Neural cell (in vitro differentiated cells): ENCODE results near the gene KNTC1. TPM values are rescaled to one million over a fixed set of nuclear protein-coding genes. Genes with fewer than 3 reads are reported as not detected.

Source experiments
- H2AFZ ChIP-seq: fragments of 200-600, 300-800 bp; sonication (generic), shearing (Covaris generic); 2 replicates; pipeline ENCODE4 v1.6.0; 2014; ENCODE audit warnings: low read depth, mild to moderate bottlenecking, antibody characterized with exemption, low read length, moderate library complexity
- H3F3A ChIP-seq: fragments of 200-600 bp; shearing (Covaris generic); 2 replicates; pipeline ENCODE4 v1.6.1; 2016; ENCODE audit warnings: mild to moderate bottlenecking, moderate library complexity, mixed read lengths, antibody characterized with exemption, low read length; ENCODE audit not compliant: insufficient read depth, poor library complexity, severe bottlenecking
- H3K27ac ChIP-seq: fragments of 200-600, 300-800 bp; sonication (generic), shearing (Covaris generic); 2 replicates; pipeline ENCODE4 v1.5.1; 2014; ENCODE audit warnings: mild to moderate bottlenecking, low read length, moderate library complexity
- H3K27me3 ChIP-seq: fragments of 300-800, 200-600 bp; sonication (generic), shearing (Covaris generic); 2 replicates; pipeline ENCODE4 v1.6.0; 2014; ENCODE audit warnings: mild to moderate bottlenecking, low read depth, low read length, moderate library complexity; ENCODE audit not compliant: insufficient read depth
- H3K36me3 ChIP-seq: fragments of 300-800, 200-600 bp; sonication (generic), shearing (Covaris generic); 2 replicates; pipeline ENCODE4 v1.5.1; 2014; ENCODE audit warnings: mild to moderate bottlenecking, antibody characterized with exemption, low read length, moderate library complexity; ENCODE audit not compliant: insufficient read depth
- H3K4me2 ChIP-seq: fragments of 300-800, 200-600 bp; sonication (generic), shearing (Covaris generic); 2 replicates; pipeline ENCODE4 v1.6.0; 2014; ENCODE audit warnings: mild to moderate bottlenecking, low read length
- H3K4me3 ChIP-seq: fragments of 300-800, 200-600 bp; sonication (generic), shearing (Covaris generic); 2 replicates; pipeline ENCODE4 v1.5.1; 2014; ENCODE audit warnings: mild to moderate bottlenecking, low read length, moderate library complexity
- H3K79me2 ChIP-seq: fragments of 200-600 bp; shearing (Covaris generic); replicated peaks from 2 replicates; pipeline ENCODE4 v1.6.0; 2014; ENCODE audit warnings: mild to moderate bottlenecking, low read length, moderate library complexity; ENCODE audit not compliant: insufficient read depth
- H3K9ac ChIP-seq: fragments of 300-800, 200-600 bp; sonication (generic), shearing (Covaris generic); 2 replicates; pipeline ENCODE4 v1.6.1; 2016; ENCODE audit warnings: mild to moderate bottlenecking, low read length, mixed read lengths
- H3K9me2 ChIP-seq: fragments of 200-600 bp; shearing (Covaris generic); 2 replicates; pipeline ENCODE4 v1.6.1; 2016; ENCODE audit warnings: mild to moderate bottlenecking, low read length, mixed read lengths; ENCODE audit not compliant: insufficient read depth
- H3K9me3 ChIP-seq: fragments of 200-600, 300-800 bp; sonication (generic), shearing (Covaris generic); 2 replicates; pipeline ENCODE4 v1.6.1; 2016; ENCODE audit warnings: mild to moderate bottlenecking, mixed run types, low read length, moderate library complexity, mixed read lengths
- H4K20me1 ChIP-seq: fragments of 200-600 bp; shearing (Covaris generic); 2 replicates; pipeline ENCODE4 v1.6.1; 2016; ENCODE audit warnings: mild to moderate bottlenecking, mixed run types; ENCODE audit not compliant: insufficient read depth
- CTCF ChIP-seq: fragments of 450-650 bp; IDR thresholded peaks from 2 replicates; pipeline ENCODE4 v1.5.1; 2014; ENCODE audit warnings: antibody characterized with exemption, mild to moderate bottlenecking, moderate library complexity; ENCODE audit not compliant: poor library complexity, severe bottlenecking
- EP300 ChIP-seq: fragments of 450-650 bp; conservative IDR thresholded peaks from 2 replicates; pipeline ENCODE4 v1.6.1; 2014; ENCODE audit warnings: antibody characterized with exemption, mild to moderate bottlenecking, moderate library complexity; ENCODE audit not compliant: poor library complexity, severe bottlenecking
- EZH2 ChIP-seq: fragments of 200-600, 300-800 bp; shearing (Covaris generic), sonication (generic); IDR thresholded peaks from 2 replicates; pipeline ENCODE4 v1.6.1; 2014; ENCODE audit warnings: antibody characterized with exemption, low read length, borderline replicate concordance, mild to moderate bottlenecking; ENCODE audit not compliant: insufficient read depth, poor library complexity, severe bottlenecking
- MXI1 ChIP-seq: fragments of 450-650 bp; conservative IDR thresholded peaks from 2 replicates; pipeline ENCODE4 v1.6.1; 2014; ENCODE audit warnings: antibody characterized with exemption, mild to moderate bottlenecking; ENCODE audit not compliant: poor library complexity, severe bottlenecking
- POLR2AphosphoS5 ChIP-seq: IDR thresholded peaks from 2 replicates; pipeline ENCODE4 v1.6.1; 2012
- RAD21 ChIP-seq: fragments of 450-650 bp; conservative IDR thresholded peaks from 2 replicates; pipeline ENCODE4 v1.6.1; 2014; ENCODE audit warnings: antibody characterized with exemption, mild to moderate bottlenecking, moderate library complexity
- REST ChIP-seq: IDR thresholded peaks from 2 replicates; pipeline ENCODE4 v1.6.1; 2012; ENCODE audit warnings: borderline replicate concordance
- SMC3 ChIP-seq: fragments of 450-650 bp; conservative IDR thresholded peaks from 2 replicates; pipeline ENCODE4 v1.6.1; 2014; ENCODE audit warnings: antibody characterized with exemption, mild to moderate bottlenecking, moderate library complexity; ENCODE audit not compliant: poor library complexity
- TAF1 ChIP-seq: IDR thresholded peaks from 2 replicates; pipeline ENCODE4 v1.6.1; 2012; ENCODE audit warnings: low read depth
- polyA plus RNA-seq: library from polyadenylated mRNA; depleted of rRNA; stranded (reverse); fragments of >200 nt; gene quantifications from 2 replicates; pipeline ENCODE4 v1.2.3, GENCODE V29; 2014

Gene KNTC1
- polyA plus RNA-seq, 1 donor from 2014 or later, result 16.2 TPM

- Histone ChIP-seq H3K9ac (no peak overlapping the region), H3K27ac (no peak overlapping the region), H3K4me2 (no peak overlapping the region), H3K27me3 (no peaks in the 10 kb centered on the region), H3F3A (no peaks in the 10 kb centered on the region), H2AFZ (no peak overlapping the region), H3K36me3 (peaks cover 17% of the 10 kb centered on the region), H3K9me3 (no peaks in the 10 kb centered on the region), H3K79me2 (peaks cover 63% of the 10 kb centered on the region), H3K9me2 (no peaks in the 10 kb centered on the region), H4K20me1 (peaks cover 11% of the 10 kb centered on the region), H3K4me3 (no peak overlapping the region)
- TF ChIP-seq POLR2AphosphoS5 (no peak), TAF1 (no peak)
Observed at GRCh38 chr12:122520676-122521075, 6.4 kb upstream of the KNTC1 start.

- TF ChIP-seq EZH2 (no peak), REST (no peak), POLR2AphosphoS5 (no peak), MXI1 (no peak), CTCF (no peak)
- Histone ChIP-seq H2AFZ (no peak overlapping the region), H3K9ac (no peak overlapping the region), H3F3A (no peaks in the 10 kb centered on the region), H4K20me1 (peaks cover 11% of the 10 kb centered on the region), H3K4me3 (peak overlapping the region; percentile 89), H3K9me3 (no peaks in the 10 kb centered on the region), H3K79me2 (peaks cover 74% of the 10 kb centered on the region), H3K4me2 (no peak overlapping the region), H3K27me3 (no peaks in the 10 kb centered on the region), H3K27ac (no peak overlapping the region), H3K9me2 (no peaks in the 10 kb centered on the region), H3K36me3 (peaks cover 17% of the 10 kb centered on the region)
Observed at GRCh38 chr12:122523280-122523679, 3.8 kb upstream of the KNTC1 start.

- H2AFZ ChIP-seq, result no peak overlapping the region
- H3K27me3 ChIP-seq, result no peaks in the 10 kb centered on the region
- TF ChIP-seq REST, result no peak
- no peak for TF ChIP-seq TAF1
- TF ChIP-seq POLR2AphosphoS5, result no peak
- no peak for TF ChIP-seq EP300
- TF ChIP-seq SMC3, result no peak
- no peak for TF ChIP-seq MXI1
- no peak for TF ChIP-seq EZH2
- no peak for TF ChIP-seq CTCF
- no peak for TF ChIP-seq RAD21
- peaks cover 17% of the 10 kb centered on the region for H3K36me3 ChIP-seq
- no peak overlapping the region for H3K27ac ChIP-seq
- peak overlapping the region; percentile 72 for H3K4me2 ChIP-seq
- H3K9me2 ChIP-seq, result no peaks in the 10 kb centered on the region
- peaks cover 11% of the 10 kb centered on the region for H4K20me1 ChIP-seq
- H3K9me3 ChIP-seq, result no peaks in the 10 kb centered on the region
- H3K79me2 ChIP-seq, result peaks cover 82% of the 10 kb centered on the region
- no peak overlapping the region for H3K9ac ChIP-seq
- no peaks in the 10 kb centered on the region for H3F3A ChIP-seq
- peak overlapping the region; percentile 89 for H3K4me3 ChIP-seq
Observed at GRCh38 chr12:122523846-122524718, 3.0 kb upstream of the KNTC1 start.
